Thyroid gland (tissue), 4 donors: Measurements from ENCODE around the gene LYPD1.

ENCODE experiments used
- CTCF ChIP-seq, 6 experiments: fragments of 200-600 bp in 3 of 6; fragments of 450-650 bp in 3 of 6; sonication (generic) in 3 of 6; IDR thresholded peaks; one replicate each; pipeline ENCODE4 v1.5.1; 2016 to 2019; ENCODE audit warnings: antibody characterized with exemption in 6 of 6, mild to moderate bottlenecking in 2 of 6, inconsistent platforms in 1 of 6, moderate library complexity in 1 of 6
- POLR2A ChIP-seq, 2 donors: fragments of 450-650 bp; IDR thresholded peaks; one replicate each; pipeline ENCODE4 v1.6.1; 2017; ENCODE audit warnings: antibody characterized with exemption in 2 of 2, mild to moderate bottlenecking in 2 of 2, moderate library complexity in 1 of 2

DNA sequence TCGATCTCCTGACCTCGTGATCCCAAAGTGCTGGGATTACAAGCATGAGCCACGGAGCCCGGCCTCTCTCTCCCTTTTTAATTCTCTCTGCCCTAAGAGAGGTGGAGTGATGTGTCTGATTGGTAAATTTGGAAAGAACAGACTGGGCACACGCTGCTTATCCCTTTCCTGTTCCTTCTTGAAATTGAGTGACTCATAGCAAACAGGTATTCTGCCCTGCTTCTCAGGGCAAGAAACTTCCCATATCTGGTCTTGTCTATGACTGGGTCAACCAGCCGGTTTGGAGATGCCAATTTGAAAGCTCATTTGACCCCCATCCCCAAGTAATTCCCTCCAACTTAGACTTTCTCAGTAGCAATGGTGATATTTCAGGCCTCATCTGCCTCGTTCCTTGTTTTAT is 15.0 kb downstream of the LYPD1 start:
- TF ChIP-seq CTCF (IDR thresholded peaks at IDR 0.05) (no peak), POLR2A (IDR thresholded peaks at IDR 0.05) (no peak)
